ENCODE measurements around the gene TCF12. TPM values are rescaled to one million over a fixed set of nuclear protein-coding genes. Genes with fewer than 3 reads are reported as not detected.

The TCF12 gene
- total and polyA plus RNA-seq, 2 of the 8 experiments (the other 6 are each of a cell fraction or from before 2014, with no cell fraction given) = 85.8 to 101 TPM

DNA sequence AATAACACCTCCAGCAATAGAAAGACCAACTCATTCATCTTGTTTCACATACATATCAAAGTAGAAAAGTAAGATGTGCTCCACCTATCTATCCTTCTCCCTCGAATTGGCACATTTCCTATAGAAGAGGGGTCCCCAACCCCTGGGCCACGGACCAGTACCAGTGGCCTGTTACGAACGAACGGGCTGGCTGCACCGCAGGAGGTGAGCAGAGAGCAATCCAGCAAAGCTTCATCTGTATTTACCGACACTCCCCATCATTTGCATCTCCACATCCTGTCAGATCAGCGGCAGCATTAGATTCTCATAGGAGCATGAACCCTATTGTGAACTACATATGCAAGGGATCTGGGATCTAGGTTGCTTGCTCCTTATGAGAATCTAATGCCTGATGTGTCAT, 362.9 kb downstream of the TCF12 start:
- H3K56ac ChIP-seq (replicated peaks; ENCODE audit: insufficient read length, low read depth, low read length) = no peak overlapping the region
- POLR2A ChIA-PET (ENCODE audit: partially characterized antibody) = interaction anchor here (0.9 to 1.4 kb wide), 4 partner anchors 14 to 26 kb away, joined by 3 to 4 read pairs (median 4); no protein-coding TSS in a partner anchor
- H3K27me3 ChIP-seq (replicated peaks in 1 of 4; ENCODE audit: control insufficient read depth in 3 of 4, extremely low read depth in 1 of 4, insufficient read depth in 3 of 4, low read length in 3 of 4) = no peaks in the 10 kb centered on the region
- H3K4me2 ChIP-seq (ENCODE audit: insufficient read depth in 1 of 2, low read depth in 2 of 2, low read length in 2 of 2) = no peak overlapping the region; a peak in 1 of 4 replicates
- H3K9ac ChIP-seq (replicated peaks in 1 of 4; ENCODE audit: extremely low read depth in 1 of 4, low read depth in 3 of 4, low read length in 3 of 4) = no peak overlapping the region
- DNase-seq (ENCODE audit: low read depth in 1 of 2, low spot score in 2 of 2) (no peak), FAIRE-seq (peak; percentile 19)
- H2BK15ac ChIP-seq (ENCODE audit: low read length) = no peak overlapping the region
- H4K8ac ChIP-seq (ENCODE audit: extremely low read depth, insufficient read depth, low read length) = no peak overlapping the region
- H2BK20ac ChIP-seq (ENCODE audit: low read length) = no peak overlapping the region
- 48% methylated on average over 8 of the region's 8 CpGs; no CpG with 5 or more reads in 1 of the 2 experiments for WGBS, 2 experiments (ENCODE audit: extremely low coverage in 1 of 2, insufficient coverage in 1 of 2, insufficient read length in 1 of 2, insufficient replicate concordance in 2 of 2, low coverage in 1 of 2, low lambda C conversion rate in 2 of 2, missing lambda C conversion rate in 1 of 2)
- H3K79me2 ChIP-seq (ENCODE audit: control insufficient read depth in 1 of 2, insufficient read depth in 2 of 2, low read length in 2 of 2) = no peaks in the 10 kb centered on the region
- TF ChIP-seq NRF1 (IDR thresholded peaks at IDR 0.05; ENCODE audit: low read depth, low read length) (no peak), SP1 (IDR thresholded peaks at IDR 0.05; ENCODE audit: low read depth, low read length) (no peak), KDM1A (IDR thresholded peaks at IDR 0.05; ENCODE audit: borderline replicate concordance, low read length) (no peak), HDAC6 (IDR thresholded peaks at IDR 0.05; ENCODE audit: low read depth, low read length) (no peak), PHF8 (conservative IDR thresholded peaks at IDR 0.05; ENCODE audit: low read depth, low read length) (no peak), BACH1 (IDR thresholded peaks at IDR 0.05; ENCODE audit: low read length) (no peak), SP4 (IDR thresholded peaks at IDR 0.05; ENCODE audit: low read length) (no peak), SAP30 (IDR thresholded peaks at IDR 0.05; ENCODE audit: insufficient read depth, insufficient replicate concordance, low read length) (no peak), CHD2 (IDR thresholded peaks at IDR 0.05; ENCODE audit: low read length) (no peak), BRCA1 (IDR thresholded peaks at IDR 0.05; ENCODE audit: low read depth, low read length) (no peak), TCF12 (IDR thresholded peaks at IDR 0.05; ENCODE audit: low read depth, low read length) (no peak), CBX8 (IDR thresholded peaks at IDR 0.05; ENCODE audit: borderline replicate concordance, low read depth, low read length) (no peak), NANOG (IDR thresholded peaks at IDR 0.05; ENCODE audit: insufficient read depth, low read depth, low read length, poor library complexity, severe bottlenecking) (no peak)
- TF ChIP-seq, protein P1, sequence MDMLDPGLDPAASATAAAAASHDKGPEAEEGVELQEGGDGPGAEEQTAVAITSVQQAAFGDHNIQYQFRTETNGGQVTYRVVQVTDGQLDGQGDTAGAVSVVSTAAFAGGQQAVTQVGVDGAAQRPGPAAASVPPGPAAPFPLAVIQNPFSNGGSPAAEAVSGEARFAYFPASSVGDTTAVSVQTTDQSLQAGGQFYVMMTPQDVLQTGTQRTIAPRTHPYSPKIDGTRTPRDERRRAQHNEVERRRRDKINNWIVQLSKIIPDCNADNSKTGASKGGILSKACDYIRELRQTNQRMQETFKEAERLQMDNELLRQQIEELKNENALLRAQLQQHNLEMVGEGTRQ (IDR thresholded peaks at IDR 0.05; ENCODE audit: low read length) = no peak
- no peak overlapping the region for H2BK12ac ChIP-seq (ENCODE audit: low read depth, low read length)
- peaks cover 0 to 12% (median 5%) of the 10 kb centered on the region in 4 experiments; a peak in 6 of 7 replicates for H3K4me1 ChIP-seq (replicated peaks in 1 of 4; ENCODE audit: control insufficient read depth in 3 of 4, insufficient read depth in 4 of 4, low read length in 3 of 4)
- H2AK5ac ChIP-seq (ENCODE audit: low read depth, low read length) = no peak overlapping the region
- H2BK5ac ChIP-seq (ENCODE audit: low read depth, low read length) = no peak overlapping the region
- H2AFZ ChIP-seq (ENCODE audit: low read length) = no peak overlapping the region
- no peaks in the 10 kb centered on the region; the same call in 1 of the 2 replicates for H3K79me1 ChIP-seq (ENCODE audit: low read depth, low read length)
- no peak overlapping the region for H3K18ac ChIP-seq (ENCODE audit: extremely low read depth, low read length)
- H4K20me1 ChIP-seq (replicated peaks in 1 of 2; ENCODE audit: control insufficient read depth in 1 of 2, insufficient read depth in 2 of 2, low read length in 2 of 2) = no peaks in the 10 kb centered on the region
- H3K14ac ChIP-seq (ENCODE audit: insufficient read length) = no peak overlapping the region
- H4K5ac ChIP-seq (ENCODE audit: insufficient read length, low read depth, low read length) = no peak overlapping the region
- CTCF ChIA-PET (ENCODE audit: partially characterized antibody) = interaction anchor here (1.2 to 1.9 kb wide), 2 partner anchors 133 to 135 kb away, joined by 3 to 5 read pairs; no protein-coding TSS in a partner anchor
- H3K36me3 ChIP-seq (ENCODE audit: control insufficient read depth in 2 of 4, insufficient read depth in 4 of 4, low read length in 3 of 4) = peaks cover 0 to 20% (median 8%) of the 10 kb centered on the region in 4 experiments; a peak in 5 of 8 replicates
- H4K91ac ChIP-seq (replicated peaks; ENCODE audit: insufficient read length, low read length) = no peak overlapping the region
- no peaks in the 10 kb centered on the region for H3K23me2 ChIP-seq (ENCODE audit: low read depth, low read length)
- H3K23ac ChIP-seq (ENCODE audit: insufficient read length) = no peak overlapping the region
- no peak overlapping the region for H3K27ac ChIP-seq (ENCODE audit: low read depth, low read length)
- H3K9me3 ChIP-seq (ENCODE audit: insufficient read depth in 2 of 2, low read depth in 1 of 2, low read length in 1 of 2) = no peaks in the 10 kb centered on the region
- H3K4me3 ChIP-seq (ENCODE audit: extremely low read depth in 1 of 4, insufficient read depth in 2 of 4, low read depth in 3 of 4, low read length in 4 of 4) = no peak overlapping the region
- H2BK120ac ChIP-seq (replicated peaks; ENCODE audit: low read depth, low read length) = no peak overlapping the region
- no peak overlapping the region for H3K4ac ChIP-seq (replicated peaks; ENCODE audit: insufficient read length, low read depth, low read length)
